ENCODE data around the gene ZFP3.

DNA sequence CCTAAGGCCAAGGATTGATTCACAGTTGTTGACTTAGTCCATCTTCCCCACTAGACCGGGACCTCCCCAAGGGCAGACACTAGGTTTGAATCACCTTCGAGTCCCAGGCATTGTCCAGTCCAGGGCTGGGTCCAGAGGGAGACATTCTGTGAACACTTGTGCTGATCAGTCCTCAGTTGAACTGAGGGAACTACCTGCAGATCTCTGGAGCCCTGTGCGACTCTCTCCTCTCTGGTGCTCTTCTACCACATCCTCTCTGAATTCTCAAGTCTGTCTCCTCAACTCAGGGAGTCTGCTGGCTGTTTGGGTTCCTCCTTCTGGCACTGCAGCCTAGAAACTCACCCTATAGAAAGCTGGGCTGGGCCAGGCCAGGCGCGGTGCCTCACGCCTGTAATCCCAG, 22.6 kb downstream of the ZFP3 start:
- TF ChIP-seq, protein P1, sequence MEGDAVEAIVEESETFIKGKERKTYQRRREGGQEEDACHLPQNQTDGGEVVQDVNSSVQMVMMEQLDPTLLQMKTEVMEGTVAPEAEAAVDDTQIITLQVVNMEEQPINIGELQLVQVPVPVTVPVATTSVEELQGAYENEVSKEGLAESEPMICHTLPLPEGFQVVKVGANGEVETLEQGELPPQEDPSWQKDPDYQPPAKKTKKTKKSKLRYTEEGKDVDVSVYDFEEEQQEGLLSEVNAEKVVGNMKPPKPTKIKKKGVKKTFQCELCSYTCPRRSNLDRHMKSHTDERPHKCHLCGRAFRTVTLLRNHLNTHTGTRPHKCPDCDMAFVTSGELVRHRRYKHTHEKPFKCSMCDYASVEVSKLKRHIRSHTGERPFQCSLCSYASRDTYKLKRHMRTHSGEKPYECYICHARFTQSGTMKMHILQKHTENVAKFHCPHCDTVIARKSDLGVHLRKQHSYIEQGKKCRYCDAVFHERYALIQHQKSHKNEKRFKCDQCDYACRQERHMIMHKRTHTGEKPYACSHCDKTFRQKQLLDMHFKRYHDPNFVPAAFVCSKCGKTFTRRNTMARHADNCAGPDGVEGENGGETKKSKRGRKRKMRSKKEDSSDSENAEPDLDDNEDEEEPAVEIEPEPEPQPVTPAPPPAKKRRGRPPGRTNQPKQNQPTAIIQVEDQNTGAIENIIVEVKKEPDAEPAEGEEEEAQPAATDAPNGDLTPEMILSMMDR (IDR thresholded peaks at IDR 0.05; ENCODE audit: poor library complexity): no peak
- TF ChIP-seq EZH2 (IDR thresholded peaks at IDR 0.05; ENCODE audit: borderline replicate concordance): no peak
- no peak for TF ChIP-seq EZH2phosphoT487 (IDR thresholded peaks at IDR 0.05; ENCODE audit: low read depth, severe bottlenecking, unreplicated experiment)

All from hepatocyte (in vitro differentiated cells).